Thyroid gland (tissue), 4 donors: ENCODE results near the gene OSBP2.

ENCODE experiments used
- POLR2A ChIP-seq, 2 donors: fragments of 450-650 bp; IDR thresholded peaks; one replicate each; pipeline ENCODE4 v1.6.1; 2017; ENCODE audit warnings: antibody characterized with exemption in 2 of 2, mild to moderate bottlenecking in 2 of 2, moderate library complexity in 1 of 2
- TF ChIP-seq, protein P1 (sequence below), 6 experiments: fragments of 200-600 bp in 3 of 6; fragments of 450-650 bp in 3 of 6; sonication (generic) in 3 of 6; IDR thresholded peaks; one replicate each; pipeline ENCODE4 v1.5.1; 2016 to 2019; ENCODE audit warnings: antibody characterized with exemption in 6 of 6, mild to moderate bottlenecking in 2 of 6, inconsistent platforms in 1 of 6, moderate library complexity in 1 of 6

- TF ChIP-seq, protein P1, sequence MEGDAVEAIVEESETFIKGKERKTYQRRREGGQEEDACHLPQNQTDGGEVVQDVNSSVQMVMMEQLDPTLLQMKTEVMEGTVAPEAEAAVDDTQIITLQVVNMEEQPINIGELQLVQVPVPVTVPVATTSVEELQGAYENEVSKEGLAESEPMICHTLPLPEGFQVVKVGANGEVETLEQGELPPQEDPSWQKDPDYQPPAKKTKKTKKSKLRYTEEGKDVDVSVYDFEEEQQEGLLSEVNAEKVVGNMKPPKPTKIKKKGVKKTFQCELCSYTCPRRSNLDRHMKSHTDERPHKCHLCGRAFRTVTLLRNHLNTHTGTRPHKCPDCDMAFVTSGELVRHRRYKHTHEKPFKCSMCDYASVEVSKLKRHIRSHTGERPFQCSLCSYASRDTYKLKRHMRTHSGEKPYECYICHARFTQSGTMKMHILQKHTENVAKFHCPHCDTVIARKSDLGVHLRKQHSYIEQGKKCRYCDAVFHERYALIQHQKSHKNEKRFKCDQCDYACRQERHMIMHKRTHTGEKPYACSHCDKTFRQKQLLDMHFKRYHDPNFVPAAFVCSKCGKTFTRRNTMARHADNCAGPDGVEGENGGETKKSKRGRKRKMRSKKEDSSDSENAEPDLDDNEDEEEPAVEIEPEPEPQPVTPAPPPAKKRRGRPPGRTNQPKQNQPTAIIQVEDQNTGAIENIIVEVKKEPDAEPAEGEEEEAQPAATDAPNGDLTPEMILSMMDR (IDR thresholded peaks at IDR 0.05): no peak
- TF ChIP-seq POLR2A (IDR thresholded peaks at IDR 0.05): no peak
Observed at GRCh38 chr22:30681831-30682230, 12.8 kb upstream of the OSBP2 start.
